Measurements from ENCODE around the gene CD3D.
A peak's percentile ranks its signal among the peaks of the same experiment; 100 is the strongest.

Gene CD3D

DNA sequence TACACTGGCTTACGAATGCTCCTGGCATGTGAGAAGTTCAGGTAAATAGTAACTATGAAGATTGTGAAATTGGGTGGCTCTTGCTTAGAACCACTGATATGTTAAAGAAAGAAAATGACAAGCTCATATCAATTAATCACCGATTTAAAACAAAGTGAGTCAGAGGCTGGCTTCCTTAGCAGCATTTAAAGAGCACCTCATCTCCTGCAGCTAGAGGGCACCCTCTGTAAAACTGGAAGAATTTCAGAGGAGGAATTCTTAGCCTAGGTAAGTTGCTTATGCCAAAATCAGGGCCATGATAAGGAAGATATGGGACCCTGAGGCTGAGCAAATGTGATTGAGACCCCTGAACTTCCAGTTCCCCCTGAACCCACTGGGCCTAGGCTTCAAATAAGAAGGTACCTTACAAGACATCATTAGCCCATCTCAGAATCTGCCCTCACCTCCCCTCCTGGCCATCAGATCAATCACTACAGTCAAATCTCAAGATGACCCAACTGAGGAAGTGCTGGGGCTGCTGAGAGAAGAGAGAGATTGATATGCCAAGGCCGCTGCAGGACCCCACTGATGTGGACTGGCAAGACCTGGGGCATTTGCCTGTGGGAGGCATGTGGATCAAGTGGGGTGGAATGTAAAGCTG, 46.6 kb downstream of the CD3D start:
- peak in 1 of 2 experiments; percentile 1 for DNase-seq

DNA sequence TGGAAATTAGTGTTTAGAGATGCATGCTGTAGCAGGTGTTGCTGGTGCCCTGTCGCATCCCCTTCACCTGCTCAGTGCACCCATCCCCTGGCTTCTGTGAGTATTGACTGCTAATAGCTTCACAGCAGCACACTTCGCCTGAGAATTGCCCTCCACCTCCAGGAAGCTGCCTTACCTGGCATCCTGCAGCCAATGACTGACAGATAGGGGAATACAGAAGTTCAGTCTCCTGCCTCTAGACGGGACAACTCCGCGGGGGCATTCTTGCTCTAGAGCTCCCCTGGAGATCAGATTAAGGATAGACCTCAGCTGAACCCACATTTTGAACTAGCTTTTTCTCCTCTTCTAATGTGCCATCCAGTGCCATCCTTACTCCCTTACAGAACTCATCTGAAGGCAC, 47.3 kb downstream of the CD3D start:
- no peak for DNase-seq

DNA sequence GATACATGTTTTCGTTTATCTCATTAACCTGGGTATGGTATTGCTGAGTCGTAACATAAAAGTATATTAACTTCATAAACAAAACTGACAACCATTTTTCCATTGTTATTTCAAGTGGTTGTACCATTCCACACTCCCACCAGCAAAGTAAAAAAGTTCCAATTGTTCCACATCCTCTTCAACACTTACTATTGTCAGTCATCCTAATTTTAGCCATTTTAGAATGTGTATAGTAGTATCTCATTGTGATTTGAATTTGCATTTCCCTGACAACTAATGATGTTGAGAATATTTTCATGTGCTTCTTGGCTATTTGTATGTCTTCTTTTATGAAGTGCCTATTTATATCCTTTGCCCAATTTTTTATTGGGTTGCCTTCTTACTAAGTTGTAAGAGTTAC, 48.5 kb downstream of the CD3D start:
- DNase-seq, result no peak

DNA sequence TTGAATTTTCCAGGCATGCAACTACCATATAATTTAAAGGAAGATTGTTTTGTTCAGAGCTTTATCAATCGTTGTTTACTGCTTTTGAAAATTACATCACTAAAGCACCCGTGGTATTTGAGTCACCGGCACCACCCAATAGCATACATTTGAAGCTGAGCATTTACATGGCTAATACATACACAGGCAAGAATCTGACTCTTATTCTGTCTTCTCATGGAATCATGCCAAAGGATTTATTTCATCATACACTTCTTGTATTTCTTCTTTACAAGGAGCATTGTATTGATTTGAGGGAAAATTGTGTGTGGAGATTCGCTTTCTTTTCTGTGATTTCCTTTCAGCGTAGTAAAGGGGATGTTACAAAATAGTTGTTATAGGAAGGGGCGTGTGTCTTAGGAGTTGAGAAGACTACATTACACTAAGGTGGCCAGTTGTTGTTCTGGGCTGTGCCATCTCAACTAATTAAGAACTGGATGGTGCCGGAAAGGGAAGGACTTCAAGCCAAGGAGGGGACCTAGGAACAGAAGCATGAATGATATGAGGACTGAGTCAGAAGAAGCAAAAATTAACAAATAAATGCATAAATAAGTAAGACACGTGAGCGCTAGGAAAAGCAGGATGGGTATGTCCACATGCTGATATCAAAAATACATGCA, 50.9 kb downstream of the CD3D start:
- no peak for DNase-seq

DNA sequence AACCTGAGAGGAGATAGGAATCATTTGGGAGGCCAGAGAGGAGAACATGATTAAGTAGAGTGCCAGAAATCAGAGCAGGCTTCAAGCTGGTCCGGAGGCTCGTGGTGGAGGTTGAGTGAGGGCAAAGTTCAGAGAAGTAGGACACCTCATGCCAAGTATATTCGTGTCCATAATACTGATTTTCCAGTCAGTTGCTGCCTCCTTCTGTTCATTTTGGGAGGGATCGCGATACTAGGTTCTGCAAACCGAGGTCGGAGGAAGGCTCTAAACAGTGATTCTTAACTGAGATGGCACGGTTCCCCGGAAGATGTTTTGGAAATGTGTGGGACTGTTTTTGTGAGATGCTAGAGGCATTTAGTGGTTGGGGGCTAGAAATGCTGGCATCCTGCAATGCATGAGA, 51.6 kb downstream of the CD3D start:
- peak in 1 of 2 experiments; percentile 25 for DNase-seq

DNA sequence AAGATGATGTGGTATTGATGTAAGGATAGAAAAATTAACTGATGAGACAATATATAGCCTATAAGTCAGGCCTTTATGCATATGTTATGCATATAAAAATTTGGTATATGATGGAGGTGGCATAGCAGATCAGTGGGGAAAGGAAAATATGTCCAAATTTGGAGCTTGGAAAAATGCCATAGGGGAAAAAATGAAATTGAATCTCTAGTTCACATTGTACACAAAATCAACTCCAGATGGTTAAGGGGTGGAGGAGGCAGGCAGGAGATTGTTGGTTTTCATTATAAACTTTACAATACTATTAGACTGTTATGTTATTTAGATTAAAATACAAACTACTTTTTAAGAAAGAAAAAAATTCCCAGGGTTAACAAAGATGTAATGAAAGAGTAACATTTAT, 53.1 kb downstream of the CD3D start:
- DNase-seq, result no peak

Measured in NCI-H524 (cell line).